HAP-1 (cell line): ENCODE data around the gene RNF34.

Experiments
- DNase-seq, 2 experiments: peaks; one replicate each; pipeline ENCODE4 v3.0.0-alpha.2; 2016 to 2020; ENCODE audit warnings: low spot score in 2 of 2
- H3K27me3 ChIP-seq: fragments of 250-450 bp; sonication (Bioruptor Pico); 2 replicates; pipeline ENCODE4 v1.5.1; 2020; ENCODE audit warnings: low read depth, mild to moderate bottlenecking, moderate library complexity
- H3K36me3 ChIP-seq: fragments of 250-450 bp; sonication (Bioruptor Pico); replicated peaks from 2 replicates; pipeline ENCODE4 v1.5.1; 2020; ENCODE audit warnings: mild to moderate bottlenecking
- H3K4me1 ChIP-seq: fragments of 250-450 bp; sonication (Bioruptor Pico); 2 replicates; pipeline ENCODE4 v1.5.1; 2020; ENCODE audit warnings: mild to moderate bottlenecking
- H3K4me3 ChIP-seq: fragments of 250-450 bp; sonication (Bioruptor Pico); 2 replicates; pipeline ENCODE4 v1.5.1; 2020; ENCODE audit warnings: mild to moderate bottlenecking, moderate library complexity
- H3K9me3 ChIP-seq: fragments of 250-450 bp; sonication (Bioruptor Pico); 2 replicates; pipeline ENCODE4 v1.5.1; 2020; ENCODE audit warnings: mild to moderate bottlenecking, moderate library complexity
- in situ Hi-C: fragments of 300-500 bp; cut with MboI; formaldehyde crosslinking; loops from 3 replicates; pipeline ENCODE4 v1.14.3; 2020; ENCODE audit warnings: low sequenced_read_pairs, inconsistent platforms, mixed read lengths

RNF34 gene

DNA sequence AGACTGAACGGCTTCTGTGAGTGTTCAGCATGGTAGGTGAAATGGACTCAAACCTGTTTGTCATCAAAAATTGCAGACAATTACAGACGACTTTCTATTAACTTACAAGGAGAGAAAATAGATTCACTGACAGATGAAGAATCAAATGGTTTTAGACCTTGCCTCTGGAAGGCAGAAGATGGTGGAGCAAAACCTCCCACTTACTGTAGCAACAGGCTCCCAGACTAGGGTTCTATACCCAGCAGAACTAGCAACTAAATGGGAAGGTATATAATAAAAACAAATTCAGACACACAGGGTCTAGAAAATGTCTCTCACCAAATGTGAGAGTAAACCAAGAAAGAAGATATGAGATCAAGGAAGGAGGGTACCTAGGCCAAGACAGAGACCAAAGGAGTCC is 36.8 kb downstream of the RNF34 start:
- in situ Hi-C loops, result no loop called here
- no peak for DNase-seq
- Histone ChIP-seq H3K9me3 (peaks cover 4% of the 10 kb centered on the region), H3K36me3 (peaks cover 84% of the 10 kb centered on the region), H3K27me3 (no peaks in the 10 kb centered on the region), H3K4me3 (no peak overlapping the region), H3K4me1 (no peaks in the 10 kb centered on the region; the same call in 1 of the 2 replicates)

- no peaks in the 10 kb centered on the region; the same call in 1 of the 2 replicates for H3K4me1 ChIP-seq
- no peaks in the 10 kb centered on the region for H3K27me3 ChIP-seq
- peaks cover 4% of the 10 kb centered on the region for H3K9me3 ChIP-seq
- in situ Hi-C loops, result no loop called here
- H3K4me3 ChIP-seq, result no peak overlapping the region
- H3K36me3 ChIP-seq, result peaks cover 84% of the 10 kb centered on the region
- no peak for DNase-seq
Measured at GRCh38 chr12:121438905-121439304, 39.0 kb downstream of the RNF34 start.

GRCh38 chr12:121439715-121440114 is 39.8 kb downstream of the RNF34 start:
- peaks cover 89% of the 10 kb centered on the region for H3K36me3 ChIP-seq
- in situ Hi-C loops, result no loop called here
- DNase-seq, result no peak

GRCh38 chr12:121440768-121441167 is 40.9 kb downstream of the RNF34 start:
- H3K36me3 ChIP-seq, result peaks cover 85% of the 10 kb centered on the region

More at GRCh38 chr12:121439715-121440114, 39.8 kb downstream of the RNF34 start:
- peaks cover 4% of the 10 kb centered on the region for H3K9me3 ChIP-seq
- H3K27me3 ChIP-seq, result no peaks in the 10 kb centered on the region
- no peak overlapping the region for H3K4me3 ChIP-seq
- no peaks in the 10 kb centered on the region; the same call in 1 of the 2 replicates for H3K4me1 ChIP-seq

GRCh38 chr12:121441555-121441954 is 41.6 kb downstream of the RNF34 start:
- H3K4me1 ChIP-seq, result no peaks in the 10 kb centered on the region
- in situ Hi-C loops, result no loop called here

More at GRCh38 chr12:121440768-121441167, 40.9 kb downstream of the RNF34 start:
- peaks cover 4% of the 10 kb centered on the region for H3K9me3 ChIP-seq
- no peaks in the 10 kb centered on the region for H3K27me3 ChIP-seq
- no peak for DNase-seq
- H3K4me3 ChIP-seq, result no peak overlapping the region
- no peaks in the 10 kb centered on the region for H3K4me1 ChIP-seq
- in situ Hi-C loops, result no loop called here

GRCh38 chr12:121442028-121442948 is 42.4 kb downstream of the RNF34 start:
- H3K27me3 ChIP-seq, result no peaks in the 10 kb centered on the region
- H3K9me3 ChIP-seq, result no peaks in the 10 kb centered on the region; the same call in 1 of the 2 replicates
- no peaks in the 10 kb centered on the region for H3K4me1 ChIP-seq
- in situ Hi-C loops, result no loop called here
- no peak overlapping the region for H3K4me3 ChIP-seq
- peaks cover 78% of the 10 kb centered on the region for H3K36me3 ChIP-seq
- no peak for DNase-seq

More at GRCh38 chr12:121441555-121441954, 41.6 kb downstream of the RNF34 start:
- Histone ChIP-seq H3K36me3 (peaks cover 85% of the 10 kb centered on the region), H3K27me3 (no peaks in the 10 kb centered on the region), H3K4me3 (no peak overlapping the region), H3K9me3 (peaks cover 4% of the 10 kb centered on the region)
- DNase-seq, result peak in 1 of 2 experiments; percentile 66

GRCh38 chr12:121443193-121443870 is 43.4 kb downstream of the RNF34 start:
- Histone ChIP-seq H3K27me3 (no peaks in the 10 kb centered on the region), H3K36me3 (peaks cover 67% of the 10 kb centered on the region)

DNA sequence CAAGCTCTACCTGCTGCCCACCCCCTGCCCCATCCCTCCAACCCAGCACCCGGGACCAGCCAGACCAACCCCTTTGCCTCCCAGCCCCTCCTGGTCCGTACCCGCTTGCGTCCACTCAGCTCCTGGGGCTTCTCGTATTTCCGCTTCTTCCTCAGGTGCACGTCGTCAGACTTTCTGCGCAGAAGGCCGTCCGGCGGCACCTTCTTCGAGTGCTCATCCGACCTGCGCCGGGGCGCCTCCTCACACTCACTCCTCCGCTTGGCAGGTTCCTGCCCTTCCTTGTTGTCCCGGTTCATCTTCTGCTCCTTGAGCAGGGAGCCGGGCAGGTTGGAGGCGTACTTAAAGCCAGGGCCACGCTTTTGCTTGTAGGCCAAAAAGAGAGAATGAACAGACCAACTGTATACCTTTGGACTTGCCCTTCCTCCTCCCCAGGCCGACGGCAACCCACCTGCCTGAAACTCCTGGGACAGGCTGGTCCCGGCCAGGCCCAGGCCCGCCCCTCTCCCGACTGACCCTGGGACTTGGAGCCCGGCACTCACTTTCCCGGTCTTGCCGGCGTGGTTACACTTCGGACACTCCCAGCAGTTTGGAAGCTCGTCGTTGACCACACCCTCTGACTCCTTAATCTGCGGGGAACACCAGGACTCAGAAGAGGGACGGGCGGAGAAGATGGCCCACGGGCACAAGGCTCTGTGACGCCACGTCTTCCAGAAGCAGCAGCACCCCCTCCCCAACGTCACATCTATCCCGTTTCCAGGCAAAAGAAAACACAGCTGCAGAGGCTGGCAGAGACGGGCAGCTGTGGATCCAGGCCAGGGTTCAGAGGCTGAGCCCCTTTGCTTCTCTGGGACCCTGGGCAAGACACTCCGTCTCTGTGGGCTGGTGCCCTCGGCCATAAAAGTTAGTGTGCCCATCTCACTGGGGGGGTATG is 44.3 kb downstream of the RNF34 start:
- DNase-seq, result no peak
- Histone ChIP-seq H3K4me1 (no peaks in the 10 kb centered on the region), H3K4me3 (no peak overlapping the region), H3K36me3 (peaks cover 60% of the 10 kb centered on the region), H3K9me3 (no peaks in the 10 kb centered on the region), H3K27me3 (no peaks in the 10 kb centered on the region)
- in situ Hi-C loops, result no loop called here

More at GRCh38 chr12:121443193-121443870, 43.4 kb downstream of the RNF34 start:
- Histone ChIP-seq H3K4me1 (no peaks in the 10 kb centered on the region), H3K9me3 (no peaks in the 10 kb centered on the region), H3K4me3 (no peak overlapping the region)
- in situ Hi-C loops, result no loop called here
- peak; percentile 89 to 93 for DNase-seq

DNA sequence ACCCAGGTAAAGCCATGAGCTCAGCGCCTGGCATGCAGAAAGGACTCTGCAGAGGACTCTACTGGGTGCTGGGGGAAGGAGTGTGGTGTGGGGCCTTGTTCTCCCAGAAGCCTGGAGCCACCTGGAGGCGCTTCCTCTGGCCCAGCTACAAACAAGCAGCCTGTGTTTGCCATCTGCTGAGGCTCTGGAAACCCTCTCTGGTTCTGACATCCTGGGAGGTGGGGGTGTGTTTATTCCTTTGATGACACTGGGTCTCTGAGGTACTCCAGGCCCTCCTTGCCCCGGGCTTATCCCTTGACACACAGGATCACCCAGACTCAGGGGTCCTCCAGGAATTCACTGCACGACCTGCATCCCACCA is 44.9 kb downstream of the RNF34 start:
- Histone ChIP-seq H3K36me3 (peaks cover 58% of the 10 kb centered on the region), H3K4me1 (no peaks in the 10 kb centered on the region), H3K27me3 (no peaks in the 10 kb centered on the region), H3K9me3 (no peaks in the 10 kb centered on the region), H3K4me3 (no peak overlapping the region)
- in situ Hi-C loops, result no loop called here
- no peak for DNase-seq

GRCh38 chr12:121446750-121447149 is 46.8 kb downstream of the RNF34 start:
- peaks cover 47% of the 10 kb centered on the region for H3K36me3 ChIP-seq
- no peaks in the 10 kb centered on the region for H3K27me3 ChIP-seq
- DNase-seq, result no peak
- H3K9me3 ChIP-seq, result no peaks in the 10 kb centered on the region
- H3K4me3 ChIP-seq, result no peak overlapping the region
- H3K4me1 ChIP-seq, result no peaks in the 10 kb centered on the region
- in situ Hi-C loops, result no loop called here

DNA sequence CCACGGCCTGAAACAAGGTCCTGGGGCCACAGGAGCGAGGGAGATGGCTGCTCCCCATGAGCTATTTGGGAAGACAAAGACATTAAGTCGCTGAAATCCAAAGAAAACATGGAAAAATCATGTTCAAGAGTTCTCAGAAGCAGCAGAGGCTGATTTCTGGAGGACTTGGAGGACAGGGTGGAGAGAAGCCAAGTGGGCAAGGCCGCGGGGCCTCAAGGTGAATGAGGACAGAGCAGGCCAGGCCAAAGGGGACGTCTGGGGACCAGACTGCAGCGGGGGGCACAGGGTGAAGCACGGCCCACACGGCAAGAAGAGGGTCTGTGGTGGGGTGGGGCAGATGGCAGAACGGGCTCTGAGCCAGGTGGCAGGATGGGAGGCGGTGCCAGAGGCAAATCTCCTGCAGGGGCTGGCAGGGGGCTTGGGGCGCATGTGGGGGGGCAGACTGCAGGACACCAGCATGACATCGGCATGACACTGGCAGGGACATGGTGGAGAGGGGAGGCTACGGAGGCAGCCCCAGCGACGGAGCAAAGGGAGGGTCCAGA is 48.9 kb downstream of the RNF34 start:
- Histone ChIP-seq H3K4me1 (no peaks in the 10 kb centered on the region), H3K27me3 (no peaks in the 10 kb centered on the region), H3K4me3 (no peak overlapping the region), H3K36me3 (peaks cover 43% of the 10 kb centered on the region), H3K9me3 (no peaks in the 10 kb centered on the region)
- DNase-seq, result no peak
- in situ Hi-C loops, result no loop called here

GRCh38 chr12:121451961-121452339 is 52.0 kb downstream of the RNF34 start:
- in situ Hi-C loops, result no loop called here
- no peak for DNase-seq
- H3K9me3 ChIP-seq, result no peaks in the 10 kb centered on the region
- H3K36me3 ChIP-seq, result peaks cover 25% of the 10 kb centered on the region
- H3K4me1 ChIP-seq, result no peaks in the 10 kb centered on the region
- H3K27me3 ChIP-seq, result no peaks in the 10 kb centered on the region
- H3K4me3 ChIP-seq, result no peak overlapping the region

DNA sequence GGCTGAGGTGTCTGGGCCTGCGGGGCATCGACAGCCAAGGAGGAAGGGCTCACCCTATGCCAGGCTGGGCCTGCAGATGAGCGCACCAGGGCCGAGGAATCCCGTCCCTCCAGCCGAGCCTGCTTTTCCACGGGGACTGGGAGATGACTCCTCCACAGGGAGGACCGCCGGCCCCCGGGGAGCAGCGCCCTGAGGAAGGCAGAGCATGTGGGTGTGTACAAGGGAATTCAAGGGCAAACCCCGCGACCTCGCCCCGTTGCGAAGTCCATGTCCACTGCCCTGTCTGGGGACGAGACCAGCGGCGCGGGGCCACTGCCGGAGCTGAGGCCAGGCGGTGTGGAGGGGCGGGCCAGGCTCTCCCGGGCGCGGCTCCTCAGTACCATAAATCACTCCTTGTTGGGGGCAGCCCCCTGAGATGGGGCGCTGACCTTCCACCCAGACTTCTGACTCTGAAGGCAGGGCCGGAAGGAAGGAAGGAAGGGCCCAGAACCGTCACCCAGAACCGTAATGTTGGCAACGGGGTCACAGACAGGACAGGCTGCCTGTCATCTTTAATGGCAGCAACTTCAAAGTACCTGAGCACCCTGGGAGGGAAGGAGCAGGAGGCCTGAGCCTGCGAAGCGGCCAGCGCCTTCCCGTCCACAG is 52.5 kb downstream of the RNF34 start:
- no peaks in the 10 kb centered on the region for H3K4me1 ChIP-seq
- H3K9me3 ChIP-seq, result no peaks in the 10 kb centered on the region
- peaks cover 25% of the 10 kb centered on the region for H3K36me3 ChIP-seq
- H3K27me3 ChIP-seq, result no peaks in the 10 kb centered on the region
- in situ Hi-C loops, result no loop called here
- DNase-seq, result no peak
- H3K4me3 ChIP-seq, result no peak overlapping the region
